ENCODE data around the gene ANKRD53. TPM values are rescaled to one million over a fixed set of nuclear protein-coding genes. Genes with fewer than 3 reads are reported as not detected.

The ANKRD53 gene
- total RNA-seq, 1 experiment from 2014 or later, result not detected

DNA sequence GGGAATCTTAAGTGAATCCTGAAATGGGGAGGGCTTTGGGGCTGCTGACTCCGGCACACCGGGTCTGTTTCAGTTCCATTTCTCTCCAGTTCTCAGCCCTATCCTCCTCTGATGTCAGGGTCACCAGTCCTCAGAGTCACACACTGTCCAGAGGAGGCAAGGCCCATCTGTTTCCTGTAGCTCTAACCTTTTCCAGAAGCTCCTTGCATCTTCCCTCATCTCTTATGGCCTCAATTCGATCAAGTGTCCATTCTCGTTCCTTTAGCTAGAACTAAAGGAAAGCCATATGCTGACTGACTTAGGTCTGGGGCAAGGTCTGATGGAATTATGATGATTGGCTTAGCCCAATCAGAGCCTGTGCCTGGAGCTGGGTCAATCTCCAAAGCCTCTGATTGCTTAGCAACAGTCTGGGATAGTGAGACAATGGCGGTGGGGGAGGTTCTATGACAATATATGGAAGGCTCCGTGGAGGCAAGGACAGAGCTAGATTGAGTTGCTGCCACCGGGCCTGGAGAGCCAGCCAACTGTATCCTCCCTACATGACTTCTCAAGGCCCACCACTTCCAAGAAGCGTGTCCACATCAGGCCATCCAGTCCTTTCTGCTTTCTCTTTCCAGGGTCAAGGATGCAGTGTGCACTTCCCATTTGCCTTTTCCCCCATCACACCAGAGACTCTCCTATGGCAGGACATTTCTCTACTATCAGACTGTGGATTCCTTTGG lies 5.2 kb downstream of the ANKRD53 start:
- H3K9me2 ChIP-seq (ENCODE audit: insufficient read depth), result no peaks in the 10 kb centered on the region
- no peak for DNase-seq
- TF ChIP-seq, protein P1, sequence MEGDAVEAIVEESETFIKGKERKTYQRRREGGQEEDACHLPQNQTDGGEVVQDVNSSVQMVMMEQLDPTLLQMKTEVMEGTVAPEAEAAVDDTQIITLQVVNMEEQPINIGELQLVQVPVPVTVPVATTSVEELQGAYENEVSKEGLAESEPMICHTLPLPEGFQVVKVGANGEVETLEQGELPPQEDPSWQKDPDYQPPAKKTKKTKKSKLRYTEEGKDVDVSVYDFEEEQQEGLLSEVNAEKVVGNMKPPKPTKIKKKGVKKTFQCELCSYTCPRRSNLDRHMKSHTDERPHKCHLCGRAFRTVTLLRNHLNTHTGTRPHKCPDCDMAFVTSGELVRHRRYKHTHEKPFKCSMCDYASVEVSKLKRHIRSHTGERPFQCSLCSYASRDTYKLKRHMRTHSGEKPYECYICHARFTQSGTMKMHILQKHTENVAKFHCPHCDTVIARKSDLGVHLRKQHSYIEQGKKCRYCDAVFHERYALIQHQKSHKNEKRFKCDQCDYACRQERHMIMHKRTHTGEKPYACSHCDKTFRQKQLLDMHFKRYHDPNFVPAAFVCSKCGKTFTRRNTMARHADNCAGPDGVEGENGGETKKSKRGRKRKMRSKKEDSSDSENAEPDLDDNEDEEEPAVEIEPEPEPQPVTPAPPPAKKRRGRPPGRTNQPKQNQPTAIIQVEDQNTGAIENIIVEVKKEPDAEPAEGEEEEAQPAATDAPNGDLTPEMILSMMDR (conservative IDR thresholded peaks at IDR 0.05), result no peak
- no peak for TF ChIP-seq EZH2 (IDR thresholded peaks at IDR 0.05; ENCODE audit: low read depth)
- no peaks in the 10 kb centered on the region for H3F3A ChIP-seq (ENCODE audit: insufficient read depth, low read depth)
- H3K4me1 ChIP-seq (replicated peaks; ENCODE audit: insufficient read depth), result no peaks in the 10 kb centered on the region
- no TSS peak for BruUV-seq (replicated peaks)
- H4K20me1 ChIP-seq (ENCODE audit: insufficient read depth), result no peaks in the 10 kb centered on the region; the same call in 1 of the 2 replicates
- H3K27me3 ChIP-seq (ENCODE audit: insufficient read depth, low read depth), result no peaks in the 10 kb centered on the region
- no peak overlapping the region for H3K4me3 ChIP-seq
- no peak overlapping the region for H2AFZ ChIP-seq
- CTCF ChIA-PET, result no interaction called here
- H3K4me2 ChIP-seq, result no peak overlapping the region
- H3K27ac ChIP-seq, result no peak overlapping the region
- no peaks in the 10 kb centered on the region for H3K9me3 ChIP-seq (ENCODE audit: insufficient read depth, low read depth)
- no peaks in the 10 kb centered on the region for H3K36me3 ChIP-seq (ENCODE audit: low read depth)
- POLR2A ChIA-PET (ENCODE audit: unreplicated experiment), result no interaction called here
- H3K79me2 ChIP-seq (ENCODE audit: low read depth), result no peaks in the 10 kb centered on the region
- intact Hi-C loops (cut with micrococcal nuclease; ENCODE audit: unreplicated experiment), result no loop called here

DNA sequence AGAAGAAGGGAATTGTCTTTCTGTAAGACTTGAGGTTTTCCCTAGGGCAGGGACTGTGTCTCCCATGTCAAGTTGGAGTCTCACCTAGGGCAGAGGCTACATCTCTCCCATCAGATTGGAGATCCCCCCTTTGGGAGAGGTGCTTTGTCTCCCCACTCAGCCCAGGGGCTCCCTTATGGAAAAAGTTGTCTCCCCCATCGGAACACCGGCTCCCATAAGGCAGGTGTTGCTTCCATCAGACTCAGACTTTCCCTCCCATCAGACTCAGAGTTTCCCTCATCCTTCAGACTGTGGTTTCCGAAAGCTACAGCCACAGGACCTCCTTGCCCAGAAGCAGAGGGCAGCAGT lies 5.8 kb downstream of the ANKRD53 start:
- Histone ChIP-seq H3K9me2 (ENCODE audit: insufficient read depth) (no peaks in the 10 kb centered on the region), H3K27me3 (ENCODE audit: insufficient read depth, low read depth) (no peaks in the 10 kb centered on the region), H4K20me1 (ENCODE audit: insufficient read depth) (no peaks in the 10 kb centered on the region; the same call in 1 of the 2 replicates), H3K9me3 (ENCODE audit: insufficient read depth, low read depth) (no peaks in the 10 kb centered on the region), H2AFZ (no peak overlapping the region), H3K27ac (no peak overlapping the region), H3K4me3 (no peak overlapping the region), H3K79me2 (ENCODE audit: low read depth) (no peaks in the 10 kb centered on the region), H3K36me3 (ENCODE audit: low read depth) (no peaks in the 10 kb centered on the region), H3F3A (ENCODE audit: insufficient read depth, low read depth) (no peaks in the 10 kb centered on the region), H3K4me1 (replicated peaks; ENCODE audit: insufficient read depth) (no peaks in the 10 kb centered on the region), H3K4me2 (no peak overlapping the region)
- ChIA-PET CTCF (interaction anchor here (0.6 to 0.7 kb wide), 3 partner anchors 11 to 84 kb away, joined by 4 to 11 read pairs (median 7); partner anchors contain the start of gene NAGK), POLR2A (ENCODE audit: unreplicated experiment) (no interaction called here)
- intact Hi-C loops (cut with micrococcal nuclease; ENCODE audit: unreplicated experiment), result no loop called here
- no peak for DNase-seq
- no TSS peak for BruUV-seq (replicated peaks)
- TF ChIP-seq, protein P1 (conservative IDR thresholded peaks at IDR 0.05), result no peak
- TF ChIP-seq EZH2 (IDR thresholded peaks at IDR 0.05; ENCODE audit: low read depth), result no peak

DNA sequence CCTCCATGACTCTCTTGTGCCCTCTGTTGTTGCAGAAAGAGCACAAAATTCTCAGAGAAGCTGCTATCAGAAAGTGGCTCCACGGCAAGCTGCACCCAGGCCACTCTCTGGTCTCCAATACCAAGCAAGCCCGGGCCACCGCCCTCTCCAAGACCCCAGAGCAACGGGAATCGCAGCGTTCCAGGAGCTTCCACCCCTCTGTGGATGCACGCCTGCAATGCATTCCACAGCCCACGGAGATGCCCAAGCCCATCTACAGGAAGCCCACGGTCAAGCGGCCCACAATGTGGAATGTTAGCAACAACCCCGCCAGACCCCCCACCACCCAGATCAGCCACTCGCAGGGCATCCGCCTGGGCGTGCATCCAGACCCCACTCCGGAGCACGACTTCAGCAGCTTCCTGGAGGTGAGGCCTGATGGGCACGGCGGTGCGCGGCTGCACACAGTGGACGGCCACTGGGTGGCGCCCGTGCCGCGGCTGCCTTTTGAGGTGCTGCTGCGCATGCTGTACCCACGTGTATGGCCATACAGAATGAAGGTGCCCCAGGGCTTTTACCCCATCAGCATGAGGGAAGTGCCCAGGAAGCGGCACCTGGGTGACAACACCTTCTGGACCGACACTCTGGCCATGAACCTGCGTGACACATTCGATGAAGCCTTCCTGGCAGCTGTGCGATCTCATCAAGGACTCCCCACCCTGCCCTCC lies 6.3 kb downstream of the ANKRD53 start:
- no peak overlapping the region for H3K4me2 ChIP-seq
- H3K27me3 ChIP-seq (ENCODE audit: insufficient read depth, low read depth), result no peaks in the 10 kb centered on the region
- no peaks in the 10 kb centered on the region for H3K9me3 ChIP-seq (ENCODE audit: insufficient read depth, low read depth)
- no peak for TF ChIP-seq EZH2 (IDR thresholded peaks at IDR 0.05; ENCODE audit: low read depth)
- H4K20me1 ChIP-seq (ENCODE audit: insufficient read depth), result no peaks in the 10 kb centered on the region; the same call in 1 of the 2 replicates
- ChIA-PET POLR2A (ENCODE audit: unreplicated experiment) (no interaction called here), CTCF (interaction anchor here (0.6 to 0.7 kb wide), 3 partner anchors 11 to 83 kb away, joined by 4 to 11 read pairs (median 7); partner anchors contain the start of gene NAGK)
- H3K4me3 ChIP-seq, result no peak overlapping the region
- no peaks in the 10 kb centered on the region for H3F3A ChIP-seq (ENCODE audit: insufficient read depth, low read depth)
- H3K79me2 ChIP-seq (ENCODE audit: low read depth), result no peaks in the 10 kb centered on the region
- H3K9me2 ChIP-seq (ENCODE audit: insufficient read depth), result no peaks in the 10 kb centered on the region
- no TSS peak for BruUV-seq (replicated peaks)
- intact Hi-C loops (cut with micrococcal nuclease; ENCODE audit: unreplicated experiment), result no loop called here
- no peak overlapping the region for H3K27ac ChIP-seq
- no peaks in the 10 kb centered on the region for H3K36me3 ChIP-seq (ENCODE audit: low read depth)
- peak in 1 of 2 experiments; percentile 52 for DNase-seq
- H2AFZ ChIP-seq, result no peak overlapping the region
- no peaks in the 10 kb centered on the region for H3K4me1 ChIP-seq (replicated peaks; ENCODE audit: insufficient read depth)
